HG02938 (cell line): ENCODE measurements around the gene TPSG1.

Experiments used
- ATAC-seq: cut with Tn5 transposase; IDR thresholded peaks from one replicate; pipeline ENCODE4 v1.9.1; 2021; ENCODE audit warnings: mild to moderate bottlenecking, moderate library complexity; ENCODE audit not compliant: unreplicated experiment

TPSG1 gene

GRCh38 chr16:1217526-1217925 lies 7.5 kb downstream of the TPSG1 start:
- no peak for ATAC-seq

DNA sequence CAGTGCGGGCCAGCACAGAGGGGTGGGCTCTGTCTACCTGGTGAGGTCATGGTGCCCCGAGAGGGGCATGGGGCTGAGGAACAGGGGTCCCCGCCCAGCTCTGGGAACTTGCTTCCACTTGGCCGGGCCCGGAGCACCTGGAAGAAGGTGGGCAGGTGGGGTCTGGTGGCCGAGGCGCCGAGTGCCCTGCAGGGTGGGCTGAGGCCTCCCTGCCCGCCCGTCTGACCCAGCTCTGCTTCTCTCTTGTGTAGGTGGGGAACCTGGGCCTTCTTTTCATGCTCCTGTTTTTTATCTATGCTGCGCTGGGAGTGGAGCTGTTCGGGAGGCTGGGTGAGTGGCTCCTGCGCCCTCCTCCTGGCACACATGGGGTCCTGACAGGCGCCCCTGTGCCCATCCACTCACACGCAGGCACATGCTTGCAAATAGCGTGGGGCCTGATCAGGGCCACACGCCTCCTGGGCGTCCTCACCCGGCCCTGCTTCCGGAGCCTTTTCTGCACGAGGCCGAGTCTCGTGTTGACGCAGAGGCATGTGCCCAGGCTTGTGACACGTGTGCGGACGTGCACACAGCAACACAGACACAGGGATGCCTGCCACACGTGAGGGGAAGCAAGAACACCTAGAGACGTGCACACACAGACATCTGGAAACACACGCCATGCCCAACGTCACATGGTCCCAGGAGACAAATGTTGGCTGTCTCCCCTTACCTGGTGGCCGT lies 8.2 kb downstream of the TPSG1 start:
- ATAC-seq, result no peak

DNA sequence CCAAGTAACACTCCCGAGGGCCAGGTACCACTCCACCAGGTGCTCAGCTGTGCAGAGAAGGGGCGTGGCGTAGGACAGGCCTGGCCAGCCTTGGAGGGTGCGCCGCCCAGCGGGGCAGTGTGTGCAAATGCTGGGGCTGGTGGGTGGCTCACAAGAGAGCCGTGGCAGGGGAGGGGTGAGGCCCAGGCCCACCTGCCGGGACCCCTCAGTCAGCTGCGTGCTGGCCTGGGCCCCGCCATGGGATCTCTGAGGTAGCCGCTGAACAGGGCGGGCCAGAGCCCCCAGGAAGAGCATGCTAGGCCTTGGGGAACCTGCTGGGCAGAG lies 8.8 kb downstream of the TPSG1 start:
- no peak for ATAC-seq

DNA sequence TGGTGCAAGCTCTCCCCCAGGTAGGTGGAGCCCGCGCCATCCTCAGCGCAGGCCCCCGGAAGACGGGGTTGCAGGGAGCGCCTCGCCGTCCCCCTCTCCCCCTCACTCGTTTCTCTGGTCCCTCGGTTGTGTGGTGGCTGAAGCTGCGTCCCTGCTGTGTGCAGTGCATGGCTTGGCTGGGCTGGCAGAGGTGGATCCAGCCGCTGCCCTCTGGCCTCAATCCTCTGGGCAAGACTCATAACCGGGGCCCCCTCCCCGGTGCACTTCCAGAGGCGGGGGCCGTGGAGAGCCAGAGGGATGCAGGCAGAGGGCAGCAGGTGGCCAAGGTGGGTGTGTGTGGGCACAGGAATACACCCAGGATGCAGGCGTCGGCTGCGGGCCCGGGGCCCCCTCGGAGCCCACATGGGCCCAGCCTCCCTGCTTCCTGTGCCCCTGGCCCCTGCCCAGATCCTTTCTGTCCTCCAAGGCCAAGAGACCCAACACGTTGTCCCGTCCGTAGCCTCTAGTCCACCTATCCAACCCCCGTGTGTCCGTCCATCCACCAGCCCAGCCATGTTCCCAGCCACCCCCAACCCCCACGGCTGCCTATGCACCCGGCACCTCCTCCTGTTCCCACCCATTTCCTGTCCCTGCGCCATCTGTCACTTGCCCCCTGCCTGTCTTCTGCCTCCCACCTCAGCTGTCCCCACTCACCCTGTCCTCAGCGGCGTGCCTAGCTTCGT lies 9.3 kb downstream of the TPSG1 start:
- no peak for ATAC-seq

- no peak for ATAC-seq
Measured at GRCh38 chr16:1214719-1215118, 10.3 kb downstream of the TPSG1 start.

DNA sequence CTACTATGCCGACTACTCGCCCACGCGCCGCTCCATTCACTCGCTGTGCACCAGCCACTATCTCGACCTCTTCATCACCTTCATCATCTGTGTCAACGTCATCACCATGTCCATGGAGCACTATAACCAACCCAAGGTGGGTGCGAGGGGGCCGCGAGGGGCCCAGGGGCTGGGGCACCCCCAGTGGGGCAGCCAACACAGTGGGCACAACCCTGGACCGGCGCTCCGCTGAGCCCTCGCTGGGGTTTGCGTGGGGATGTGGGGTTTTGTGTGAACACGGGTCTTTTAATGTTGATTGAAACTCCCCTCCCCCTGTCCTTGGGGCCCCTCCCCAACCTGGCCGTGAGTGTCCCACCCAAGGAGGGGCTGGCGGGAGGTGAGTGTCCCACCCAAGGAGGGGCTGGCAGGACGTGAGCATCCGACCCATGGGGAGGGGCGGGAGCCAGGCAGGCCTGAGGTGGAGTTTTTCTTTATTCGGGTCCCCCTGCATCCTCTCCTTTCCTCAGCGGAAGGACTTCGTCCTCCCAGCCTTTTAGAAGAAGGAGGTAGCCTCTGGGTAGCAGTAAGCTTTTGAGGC lies 11.2 kb downstream of the TPSG1 start:
- no peak for ATAC-seq

GRCh38 chr16:1213231-1213630 lies 11.8 kb downstream of the TPSG1 start:
- ATAC-seq, result no peak

DNA sequence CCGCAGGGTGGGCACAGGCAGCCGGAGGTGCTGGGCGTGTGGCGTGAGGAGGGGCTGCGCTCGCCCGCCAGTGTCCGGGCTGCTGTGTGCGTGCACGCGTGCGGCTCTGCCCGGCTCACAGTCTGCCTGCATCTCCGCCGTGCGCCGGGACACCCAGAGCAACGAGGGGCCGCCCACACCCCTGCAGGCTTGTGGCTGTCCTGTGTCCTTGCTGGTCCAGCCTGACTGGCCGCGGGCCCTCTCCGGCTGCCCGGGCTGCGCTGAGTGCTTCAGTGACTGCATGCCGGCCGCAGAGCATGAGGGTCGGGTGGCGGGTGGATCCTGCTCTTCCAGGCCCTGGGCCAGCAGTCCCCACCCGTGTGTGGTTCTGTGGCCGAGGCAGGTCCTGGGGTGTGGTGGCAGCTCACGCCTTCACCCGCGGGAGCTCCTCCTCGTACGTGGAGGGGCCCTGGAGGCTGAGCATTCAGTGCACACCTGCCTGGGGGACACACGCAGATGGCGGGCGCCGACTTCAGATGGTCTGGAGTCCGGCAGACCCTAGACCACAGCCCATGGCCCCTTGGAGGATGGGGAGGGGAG lies 12.4 kb downstream of the TPSG1 start:
- ATAC-seq, result no peak

DNA sequence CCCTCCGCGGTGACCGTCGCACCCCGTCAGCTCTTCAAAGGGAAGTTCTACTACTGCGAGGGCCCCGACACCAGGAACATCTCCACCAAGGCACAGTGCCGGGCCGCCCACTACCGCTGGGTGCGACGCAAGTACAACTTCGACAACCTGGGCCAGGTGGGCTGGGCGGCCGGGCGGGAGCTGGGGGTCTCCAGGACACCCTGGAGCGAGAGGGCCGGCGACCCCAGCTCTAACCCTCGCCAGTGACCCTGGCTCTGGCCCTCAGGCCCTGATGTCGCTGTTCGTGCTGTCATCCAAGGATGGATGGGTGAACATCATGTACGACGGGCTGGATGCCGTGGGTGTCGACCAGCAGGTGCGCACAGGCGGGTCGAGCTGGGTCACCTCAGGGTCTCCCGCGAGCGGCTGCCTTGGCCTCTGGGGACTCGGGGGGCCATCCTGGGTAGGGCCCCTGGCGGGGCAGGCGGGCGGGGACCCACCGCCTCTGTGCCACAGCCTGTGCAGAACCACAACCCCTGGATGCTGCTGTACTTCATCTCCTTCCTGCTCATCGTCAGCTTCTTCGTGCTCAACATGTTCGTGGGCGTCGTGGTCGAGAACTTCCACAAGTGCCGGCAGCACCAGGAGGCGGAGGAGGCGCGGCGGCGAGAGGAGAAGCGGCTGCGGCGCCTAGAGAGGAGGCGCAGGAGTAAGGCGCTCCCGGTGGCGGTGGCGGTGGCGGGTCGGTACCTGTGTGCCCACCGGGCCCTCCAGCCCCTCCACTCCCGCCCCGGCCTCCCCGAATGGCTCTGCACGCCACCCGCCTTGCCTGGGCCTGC lies 13.4 kb downstream of the TPSG1 start:
- no peak for ATAC-seq

DNA sequence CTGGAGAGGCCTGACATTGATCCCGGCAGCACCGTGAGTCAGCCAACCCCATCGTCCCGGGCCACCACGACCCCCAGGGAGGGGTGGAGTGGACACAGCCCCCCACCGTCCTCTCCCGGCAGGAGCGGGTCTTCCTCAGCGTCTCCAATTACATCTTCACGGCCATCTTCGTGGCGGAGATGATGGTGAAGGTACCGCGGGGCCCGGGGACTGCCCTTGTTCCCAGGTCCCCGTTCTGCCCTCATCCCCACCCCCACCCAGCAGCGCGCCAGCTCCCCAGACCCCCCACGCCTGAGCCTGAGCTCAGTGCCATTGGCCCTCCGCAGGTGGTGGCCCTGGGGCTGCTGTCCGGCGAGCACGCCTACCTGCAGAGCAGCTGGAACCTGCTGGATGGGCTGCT lies 14.6 kb downstream of the TPSG1 start:
- no peak for ATAC-seq

DNA sequence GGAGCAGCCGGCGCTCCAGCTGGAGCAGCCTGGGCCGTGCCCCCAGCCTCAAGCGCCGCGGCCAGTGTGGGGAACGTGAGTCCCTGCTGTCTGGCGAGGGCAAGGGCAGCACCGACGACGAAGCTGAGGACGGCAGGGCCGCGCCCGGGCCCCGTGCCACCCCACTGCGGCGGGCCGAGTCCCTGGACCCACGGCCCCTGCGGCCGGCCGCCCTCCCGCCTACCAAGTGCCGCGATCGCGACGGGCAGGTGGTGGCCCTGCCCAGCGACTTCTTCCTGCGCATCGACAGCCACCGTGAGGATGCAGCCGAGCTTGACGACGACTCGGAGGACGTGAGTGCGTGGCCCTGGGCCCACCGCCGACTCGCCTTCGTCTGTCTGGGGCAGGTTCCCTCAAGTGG lies 16.0 kb downstream of the TPSG1 start:
- ATAC-seq, result no peak

DNA sequence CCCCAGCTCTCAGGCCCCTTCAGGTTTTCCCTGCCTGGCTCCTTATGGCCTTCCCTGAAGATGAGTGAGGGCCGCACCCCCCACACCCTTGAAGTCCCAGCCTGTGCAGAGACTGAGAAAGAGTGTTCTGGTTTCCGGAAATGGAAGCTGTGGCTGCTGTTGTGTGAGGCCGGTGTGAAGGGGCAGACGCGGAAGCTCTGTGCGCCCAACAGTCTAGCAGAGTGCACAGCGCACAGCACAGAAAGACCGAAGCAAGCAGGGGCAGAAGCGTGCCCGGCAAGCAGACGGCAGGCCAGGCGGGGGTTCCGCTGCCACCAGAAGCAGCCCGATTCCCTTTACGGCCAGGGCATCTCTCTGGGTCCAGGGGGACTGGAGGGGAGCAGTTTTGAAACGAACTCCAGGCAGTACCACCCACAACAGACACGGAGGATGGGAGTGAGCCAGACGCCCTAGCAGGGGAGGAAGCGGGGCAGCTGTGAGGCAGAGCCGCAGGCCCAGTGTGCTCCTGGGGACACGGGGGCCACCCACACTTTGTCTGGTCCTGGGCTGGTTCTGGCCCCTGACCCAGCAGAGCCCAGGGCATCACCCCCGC lies 16.7 kb downstream of the TPSG1 start:
- no peak for ATAC-seq

- no peak for ATAC-seq
Measured at GRCh38 chr16:1206786-1207185, 18.3 kb downstream of the TPSG1 start.

GRCh38 chr16:1206326-1206725 lies 18.7 kb downstream of the TPSG1 start:
- no peak for ATAC-seq

GRCh38 chr16:1204933-1205332 lies 20.1 kb downstream of the TPSG1 start:
- ATAC-seq, result no peak

GRCh38 chr16:1202274-1202673 lies 22.8 kb downstream of the TPSG1 start:
- no peak for ATAC-seq

DNA sequence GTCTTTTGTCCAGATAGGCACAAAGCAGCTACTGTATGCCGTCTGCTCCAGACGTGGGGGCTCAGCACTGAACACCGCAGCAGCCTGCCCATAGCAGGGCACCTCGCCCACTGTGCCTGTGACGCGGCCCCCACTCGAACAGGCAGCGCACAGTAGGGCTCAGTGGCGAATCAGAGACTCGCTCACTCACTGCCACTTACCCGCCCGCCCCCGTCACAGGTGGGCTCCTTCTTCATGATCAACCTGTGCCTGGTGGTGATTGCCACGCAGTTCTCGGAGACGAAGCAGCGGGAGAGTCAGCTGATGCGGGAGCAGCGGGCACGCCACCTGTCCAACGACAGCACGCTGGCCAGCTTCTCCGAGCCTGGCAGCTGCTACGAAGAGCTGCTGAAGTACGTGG lies 23.6 kb downstream of the TPSG1 start:
- ATAC-seq, result no peak

DNA sequence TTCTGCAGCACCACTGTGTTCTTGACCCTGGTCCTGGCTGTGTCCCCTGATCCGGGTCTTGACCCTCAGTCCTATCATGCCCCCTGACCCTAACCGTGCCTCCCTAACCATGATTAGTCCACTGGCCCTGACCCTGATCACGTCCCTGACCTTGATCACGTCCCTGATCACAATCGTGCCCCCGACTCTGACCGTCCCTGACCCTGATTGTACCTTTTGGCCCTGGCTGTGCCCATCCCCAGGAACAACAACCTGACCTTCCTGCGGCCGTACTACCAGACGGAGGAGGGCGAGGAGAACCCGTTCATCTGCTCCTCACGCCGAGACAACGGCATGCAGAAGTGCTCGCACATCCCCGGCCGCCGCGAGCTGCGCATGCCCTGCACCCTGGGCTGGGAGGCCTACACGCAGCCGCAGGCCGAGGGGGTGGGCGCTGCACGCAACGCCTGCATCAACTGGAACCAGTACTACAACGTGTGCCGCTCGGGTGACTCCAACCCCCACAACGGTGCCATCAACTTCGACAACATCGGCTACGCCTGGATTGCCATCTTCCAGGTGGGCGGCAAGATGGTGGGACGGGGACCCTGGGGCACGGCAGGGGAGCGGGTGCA lies 24.9 kb downstream of the TPSG1 start:
- ATAC-seq, result no peak

- ATAC-seq, result no peak
Measured at GRCh38 chr16:1199347-1200013, 25.6 kb downstream of the TPSG1 start.
